GM19240 (cell line): ENCODE results near the gene DCLRE1A.

Source experiments
- DNase-seq: peaks from one replicate; pipeline ENCODE4 v3.0.0; 2011; ENCODE audit warnings: low spot score; ENCODE audit not compliant: insufficient read length

DCLRE1A gene

GRCh38 chr10:113788604-113789083 is 65.2 kb downstream of the DCLRE1A start:
- DNase-seq: no peak
